ENCODE results near the gene GLRB.

DNA sequence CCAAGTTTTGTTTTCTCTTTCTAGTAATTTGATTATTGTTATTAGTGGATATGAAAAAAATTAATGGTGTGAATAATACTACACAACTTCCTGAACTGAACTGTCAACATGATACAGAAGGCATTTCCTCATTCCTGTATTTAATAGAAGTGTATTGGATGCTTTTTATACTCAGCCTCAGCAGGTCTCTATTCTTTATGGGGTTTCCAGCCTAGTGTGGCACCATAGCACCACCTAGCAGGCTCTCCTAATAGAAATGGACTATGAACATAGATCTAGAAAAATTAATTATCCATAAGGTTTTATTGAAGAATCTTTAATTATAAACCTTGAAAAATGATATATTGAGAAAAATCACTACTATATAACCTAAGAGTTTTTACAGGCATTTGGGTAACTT lies 52.4 kb downstream of the GLRB start:
- no peak for TF ChIP-seq POLR2AphosphoS5 (IDR thresholded peaks at IDR 0.05; ENCODE audit: low read depth, low read length)
- TF ChIP-seq, protein P1, sequence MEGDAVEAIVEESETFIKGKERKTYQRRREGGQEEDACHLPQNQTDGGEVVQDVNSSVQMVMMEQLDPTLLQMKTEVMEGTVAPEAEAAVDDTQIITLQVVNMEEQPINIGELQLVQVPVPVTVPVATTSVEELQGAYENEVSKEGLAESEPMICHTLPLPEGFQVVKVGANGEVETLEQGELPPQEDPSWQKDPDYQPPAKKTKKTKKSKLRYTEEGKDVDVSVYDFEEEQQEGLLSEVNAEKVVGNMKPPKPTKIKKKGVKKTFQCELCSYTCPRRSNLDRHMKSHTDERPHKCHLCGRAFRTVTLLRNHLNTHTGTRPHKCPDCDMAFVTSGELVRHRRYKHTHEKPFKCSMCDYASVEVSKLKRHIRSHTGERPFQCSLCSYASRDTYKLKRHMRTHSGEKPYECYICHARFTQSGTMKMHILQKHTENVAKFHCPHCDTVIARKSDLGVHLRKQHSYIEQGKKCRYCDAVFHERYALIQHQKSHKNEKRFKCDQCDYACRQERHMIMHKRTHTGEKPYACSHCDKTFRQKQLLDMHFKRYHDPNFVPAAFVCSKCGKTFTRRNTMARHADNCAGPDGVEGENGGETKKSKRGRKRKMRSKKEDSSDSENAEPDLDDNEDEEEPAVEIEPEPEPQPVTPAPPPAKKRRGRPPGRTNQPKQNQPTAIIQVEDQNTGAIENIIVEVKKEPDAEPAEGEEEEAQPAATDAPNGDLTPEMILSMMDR (IDR thresholded peaks at IDR 0.05), result peak; percentile 43; the same call in 1 of the 2 replicates
- TF ChIP-seq, protein P2, sequence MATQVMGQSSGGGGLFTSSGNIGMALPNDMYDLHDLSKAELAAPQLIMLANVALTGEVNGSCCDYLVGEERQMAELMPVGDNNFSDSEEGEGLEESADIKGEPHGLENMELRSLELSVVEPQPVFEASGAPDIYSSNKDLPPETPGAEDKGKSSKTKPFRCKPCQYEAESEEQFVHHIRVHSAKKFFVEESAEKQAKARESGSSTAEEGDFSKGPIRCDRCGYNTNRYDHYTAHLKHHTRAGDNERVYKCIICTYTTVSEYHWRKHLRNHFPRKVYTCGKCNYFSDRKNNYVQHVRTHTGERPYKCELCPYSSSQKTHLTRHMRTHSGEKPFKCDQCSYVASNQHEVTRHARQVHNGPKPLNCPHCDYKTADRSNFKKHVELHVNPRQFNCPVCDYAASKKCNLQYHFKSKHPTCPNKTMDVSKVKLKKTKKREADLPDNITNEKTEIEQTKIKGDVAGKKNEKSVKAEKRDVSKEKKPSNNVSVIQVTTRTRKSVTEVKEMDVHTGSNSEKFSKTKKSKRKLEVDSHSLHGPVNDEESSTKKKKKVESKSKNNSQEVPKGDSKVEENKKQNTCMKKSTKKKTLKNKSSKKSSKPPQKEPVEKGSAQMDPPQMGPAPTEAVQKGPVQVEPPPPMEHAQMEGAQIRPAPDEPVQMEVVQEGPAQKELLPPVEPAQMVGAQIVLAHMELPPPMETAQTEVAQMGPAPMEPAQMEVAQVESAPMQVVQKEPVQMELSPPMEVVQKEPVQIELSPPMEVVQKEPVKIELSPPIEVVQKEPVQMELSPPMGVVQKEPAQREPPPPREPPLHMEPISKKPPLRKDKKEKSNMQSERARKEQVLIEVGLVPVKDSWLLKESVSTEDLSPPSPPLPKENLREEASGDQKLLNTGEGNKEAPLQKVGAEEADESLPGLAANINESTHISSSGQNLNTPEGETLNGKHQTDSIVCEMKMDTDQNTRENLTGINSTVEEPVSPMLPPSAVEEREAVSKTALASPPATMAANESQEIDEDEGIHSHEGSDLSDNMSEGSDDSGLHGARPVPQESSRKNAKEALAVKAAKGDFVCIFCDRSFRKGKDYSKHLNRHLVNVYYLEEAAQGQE (IDR thresholded peaks at IDR 0.05; ENCODE audit: insufficient read depth in 1 of 2, low read depth in 2 of 2, low read length in 1 of 2), result no peak
- no peak for TF ChIP-seq TCF7L2 (IDR thresholded peaks at IDR 0.05; ENCODE audit: low read depth, low read length)
- TF ChIP-seq SIN3A (IDR thresholded peaks at IDR 0.05; ENCODE audit: borderline replicate concordance, insufficient read depth, low read depth, low read length), result no peak
